HG03442 (cell line): ENCODE measurements around the gene BAD.

Experiments used
- ATAC-seq: cut with Tn5 transposase; IDR thresholded peaks from one replicate; pipeline ENCODE4 v1.9.1; 2021; ENCODE audit warnings: mild to moderate bottlenecking, moderate library complexity; ENCODE audit not compliant: unreplicated experiment

BAD gene

GRCh38 chr11:64261556-64262080 lies 22.8 kb downstream of the BAD start:
- ATAC-seq, result no peak

GRCh38 chr11:64260147-64260708 lies 24.2 kb downstream of the BAD start:
- no peak for ATAC-seq

GRCh38 chr11:64259533-64260067 lies 24.9 kb downstream of the BAD start:
- no peak for ATAC-seq

- no peak for ATAC-seq
Observed at GRCh38 chr11:64258946-64259532, 25.4 kb downstream of the BAD start.

GRCh38 chr11:64258356-64258755 lies 26.1 kb downstream of the BAD start:
- ATAC-seq, result no peak

GRCh38 chr11:64256300-64256699 lies 28.2 kb downstream of the BAD start:
- no peak for ATAC-seq

- ATAC-seq, result no peak
Observed at GRCh38 chr11:64255135-64256128, 29.0 kb downstream of the BAD start.

- no peak for ATAC-seq
Observed at GRCh38 chr11:64254326-64254725, 30.1 kb downstream of the BAD start.

- ATAC-seq, result no peak
Observed at GRCh38 chr11:64253481-64253880, 31.0 kb downstream of the BAD start.

- ATAC-seq, result no peak
Observed at GRCh38 chr11:64253043-64253442, 31.4 kb downstream of the BAD start.

GRCh38 chr11:64252003-64252872 lies 32.2 kb downstream of the BAD start:
- ATAC-seq, result no peak

- no peak for ATAC-seq
Observed at GRCh38 chr11:64251753-64252002, 32.8 kb downstream of the BAD start.

- ATAC-seq, result peak; percentile 48
Observed at GRCh38 chr11:64251016-64251752, 33.3 kb downstream of the BAD start, which contains the start of gene PLCB3. Gene PLCB3, plus strand, starts transcription at chr11:64251530. Its CDS starts 120 bp downstream, at chr11:64251650.

GRCh38 chr11:64250415-64251015 lies 34.0 kb downstream of the BAD start:
- ATAC-seq, result no peak

- ATAC-seq, result no peak
Observed at GRCh38 chr11:64249563-64250414, 34.7 kb downstream of the BAD start.

- no peak for ATAC-seq
Observed at GRCh38 chr11:64249038-64249437, 35.4 kb downstream of the BAD start.

GRCh38 chr11:64248578-64248977 lies 35.9 kb downstream of the BAD start:
- no peak for ATAC-seq

GRCh38 chr11:64247729-64248531 lies 36.5 kb downstream of the BAD start:
- ATAC-seq, result no peak
